ENCODE results near the gene DOCK10.

The DOCK10 gene

GRCh38 chr2:224753743-224754540 is 288.3 kb downstream of the DOCK10 start:
- DNase-seq, result no peak

- DNase-seq, result no peak
These were observed 290.1 kb downstream of the DOCK10 start for GRCh38 chr2:224751996-224752698.

- DNase-seq, result no peak
These were observed 293.1 kb downstream of the DOCK10 start for GRCh38 chr2:224749136-224749535.

GRCh38 chr2:224747765-224748164 is 294.5 kb downstream of the DOCK10 start:
- no peak for DNase-seq

- no peak for DNase-seq
These were observed 306.0 kb downstream of the DOCK10 start for GRCh38 chr2:224736227-224736626.

- no peak for DNase-seq
These were observed 307.3 kb downstream of the DOCK10 start for GRCh38 chr2:224734949-224735348.

GRCh38 chr2:224731665-224732064 is 310.6 kb downstream of the DOCK10 start:
- DNase-seq, result no peak

GRCh38 chr2:224729435-224729834 is 312.8 kb downstream of the DOCK10 start:
- no peak for DNase-seq

- no peak for DNase-seq
These were observed 317.9 kb downstream of the DOCK10 start for GRCh38 chr2:224724331-224724730.

GRCh38 chr2:224723586-224724217 is 318.6 kb downstream of the DOCK10 start:
- DNase-seq, result no peak

- DNase-seq, result no peak
These were observed 319.5 kb downstream of the DOCK10 start for GRCh38 chr2:224722770-224723169.

GRCh38 chr2:224722250-224722649 is 320.0 kb downstream of the DOCK10 start:
- DNase-seq, result no peak

- no peak for DNase-seq
These were observed 325.3 kb downstream of the DOCK10 start for GRCh38 chr2:224716921-224717320.

GRCh38 chr2:224716201-224716600 is 326.1 kb downstream of the DOCK10 start, which contains the start of gene CCDC195:
Gene CCDC195, minus strand, starts transcription at chr2:224716365. Its CDS starts 0 bp downstream, at chr2:224716365.
- DNase-seq, result no peak
